Mesothelial cell of epicardium (in vitro differentiated cells): Measurements from ENCODE around the gene RPS19BP1. TPM values are rescaled to one million over a fixed set of nuclear protein-coding genes. Genes with fewer than 3 reads are reported as not detected.

Experiments
- DNase-seq, 2 experiments: peaks; one replicate each; pipeline ENCODE4 v3.0.0; 2021; ENCODE audit warnings: low spot score in 2 of 2; ENCODE audit not compliant: unreplicated experiment in 2 of 2
- H3K27ac Mint-ChIP-seq: 2 replicates; pipeline ENCODE4 v1.8.0; 2021; ENCODE audit warnings: mixed read lengths
- H3K27me3 Mint-ChIP-seq: 2 replicates; pipeline ENCODE4 v1.8.0; 2021; ENCODE audit warnings: low read depth, mixed read lengths
- H3K36me3 Mint-ChIP-seq: 2 replicates; pipeline ENCODE4 v1.8.0; 2021; ENCODE audit warnings: mixed read lengths
- H3K4me1 Mint-ChIP-seq: 2 replicates; pipeline ENCODE4 v1.8.0; 2021; ENCODE audit warnings: mixed read lengths
- H3K4me3 Mint-ChIP-seq: 2 replicates; pipeline ENCODE4 v1.8.0; 2021; ENCODE audit warnings: mild to moderate bottlenecking, moderate library complexity, mixed read lengths
- H3K9me3 Mint-ChIP-seq: 2 replicates; pipeline ENCODE4 v1.8.0; 2021; ENCODE audit warnings: mixed read lengths
- total RNA-seq: library from RNA; stranded (reverse); gene quantifications from 3 replicates; pipeline ENCODE4 v1.2.1, GENCODE V29; 2021
- TF ChIP-seq, protein P1 (sequence below): fragments of 200-600 bp; sonication (generic); IDR thresholded peaks from one replicate; pipeline ENCODE4 v1.5.0; 2021; ENCODE audit warnings: antibody characterized with exemption; ENCODE audit not compliant: unreplicated experiment

Gene RPS19BP1
- total RNA-seq, 1 donor from 2014 or later, result 33.0 TPM

DNA sequence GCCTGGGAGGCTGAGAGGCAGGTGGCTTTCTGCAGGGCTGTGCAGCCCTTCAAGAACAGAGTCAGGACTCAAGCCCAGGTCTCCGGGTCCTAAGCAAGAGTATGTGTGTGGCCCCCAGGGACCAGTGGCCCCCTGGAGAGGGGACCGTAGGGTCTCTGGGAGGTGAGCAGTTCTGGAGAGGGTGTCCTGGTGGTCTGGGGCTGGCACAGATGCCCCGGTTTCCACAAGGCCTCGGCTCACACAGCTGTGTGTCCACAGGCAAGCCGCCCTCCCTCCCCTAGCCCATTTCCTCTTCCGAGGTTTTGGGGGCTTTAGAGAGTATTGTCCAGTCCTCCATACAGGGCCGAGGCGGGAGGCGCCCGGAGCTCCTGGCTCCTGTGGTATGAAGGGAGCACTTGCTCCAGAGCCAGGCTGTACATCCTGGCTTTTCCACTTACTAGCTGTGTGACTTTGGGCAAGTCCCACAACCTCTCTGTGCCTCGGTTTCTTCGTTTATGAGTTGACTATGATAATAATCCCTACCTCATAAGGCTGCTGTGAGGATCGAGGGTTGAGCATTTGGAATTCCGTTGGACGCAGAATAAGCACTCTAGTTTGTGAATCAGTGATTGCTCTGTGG lies 3.4 kb upstream of the RPS19BP1 start:
- H3K36me3 Mint-ChIP-seq, result no peaks in the 10 kb centered on the region
- H3K4me3 Mint-ChIP-seq, result no peak overlapping the region
- H3K4me1 Mint-ChIP-seq, result peaks cover 18% of the 10 kb centered on the region
- no peaks in the 10 kb centered on the region for H3K9me3 Mint-ChIP-seq
- peaks cover 7% of the 10 kb centered on the region for H3K27me3 Mint-ChIP-seq
- TF ChIP-seq, protein P1, sequence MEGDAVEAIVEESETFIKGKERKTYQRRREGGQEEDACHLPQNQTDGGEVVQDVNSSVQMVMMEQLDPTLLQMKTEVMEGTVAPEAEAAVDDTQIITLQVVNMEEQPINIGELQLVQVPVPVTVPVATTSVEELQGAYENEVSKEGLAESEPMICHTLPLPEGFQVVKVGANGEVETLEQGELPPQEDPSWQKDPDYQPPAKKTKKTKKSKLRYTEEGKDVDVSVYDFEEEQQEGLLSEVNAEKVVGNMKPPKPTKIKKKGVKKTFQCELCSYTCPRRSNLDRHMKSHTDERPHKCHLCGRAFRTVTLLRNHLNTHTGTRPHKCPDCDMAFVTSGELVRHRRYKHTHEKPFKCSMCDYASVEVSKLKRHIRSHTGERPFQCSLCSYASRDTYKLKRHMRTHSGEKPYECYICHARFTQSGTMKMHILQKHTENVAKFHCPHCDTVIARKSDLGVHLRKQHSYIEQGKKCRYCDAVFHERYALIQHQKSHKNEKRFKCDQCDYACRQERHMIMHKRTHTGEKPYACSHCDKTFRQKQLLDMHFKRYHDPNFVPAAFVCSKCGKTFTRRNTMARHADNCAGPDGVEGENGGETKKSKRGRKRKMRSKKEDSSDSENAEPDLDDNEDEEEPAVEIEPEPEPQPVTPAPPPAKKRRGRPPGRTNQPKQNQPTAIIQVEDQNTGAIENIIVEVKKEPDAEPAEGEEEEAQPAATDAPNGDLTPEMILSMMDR, result no peak
- no peak for DNase-seq
- H3K27ac Mint-ChIP-seq, result no peak overlapping the region

GRCh38 chr22:39535357-39535725 lies 2.8 kb upstream of the RPS19BP1 start:
- Mint-ChIP-seq H3K36me3 (no peaks in the 10 kb centered on the region), H3K27ac (no peak overlapping the region), H3K4me1 (peaks cover 22% of the 10 kb centered on the region), H3K27me3 (peaks cover 3% of the 10 kb centered on the region), H3K9me3 (no peaks in the 10 kb centered on the region), H3K4me3 (no peak overlapping the region)
- no peak for DNase-seq
- TF ChIP-seq, protein P1, result no peak

- TF ChIP-seq, protein P1, result peak; percentile 98
- peak overlapping the region; percentile 8 for H3K4me3 Mint-ChIP-seq
- H3K27me3 Mint-ChIP-seq, result no peaks in the 10 kb centered on the region
- no peaks in the 10 kb centered on the region for H3K9me3 Mint-ChIP-seq
- peak; percentile 79 to 97 for DNase-seq
- H3K27ac Mint-ChIP-seq, result no peak overlapping the region
- peaks cover 4% of the 10 kb centered on the region for H3K36me3 Mint-ChIP-seq
- peaks cover 26% of the 10 kb centered on the region for H3K4me1 Mint-ChIP-seq
These were observed 2.2 kb upstream of the RPS19BP1 start for GRCh38 chr22:39534591-39535356.

- H3K27me3 Mint-ChIP-seq, result no peaks in the 10 kb centered on the region
- no peak for DNase-seq
- TF ChIP-seq, protein P1, result no peak
- H3K9me3 Mint-ChIP-seq, result no peaks in the 10 kb centered on the region
- H3K36me3 Mint-ChIP-seq, result peaks cover 4% of the 10 kb centered on the region
- no peak overlapping the region for H3K27ac Mint-ChIP-seq
- no peak overlapping the region for H3K4me3 Mint-ChIP-seq
- H3K4me1 Mint-ChIP-seq, result peaks cover 32% of the 10 kb centered on the region
These were observed 1.6 kb upstream of the RPS19BP1 start for GRCh38 chr22:39534092-39534506.

- H3K27ac Mint-ChIP-seq, result peak overlapping the region; percentile 64
These were observed 1.7 kb downstream of the RPS19BP1 start for GRCh38 chr22:39530692-39531331.

More at GRCh38 chr22:39530692-39531331, 1.7 kb downstream of the RPS19BP1 start:
- H3K4me1 Mint-ChIP-seq, result peaks cover 49% of the 10 kb centered on the region
- TF ChIP-seq, protein P1, result peak; percentile 41
- H3K9me3 Mint-ChIP-seq, result no peaks in the 10 kb centered on the region
- peaks cover 4% of the 10 kb centered on the region for H3K36me3 Mint-ChIP-seq
- H3K27me3 Mint-ChIP-seq, result no peaks in the 10 kb centered on the region
- no peak for DNase-seq
- H3K4me3 Mint-ChIP-seq, result peak overlapping the region; percentile 86
